Bone marrow (tissue), 2 donors: ENCODE data around the gene ANO4.
"Not testable (repeated sequence)": the region's sequence is repeated elsewhere in the genome, so short reads cannot be mapped to it uniquely, and the experiment has no call there.

Experiments used
- DNase-seq, 2 donors: peaks; one replicate each; lab custom pipeline; 2025; lab: John Stamatoyannopoulos, UW

The ANO4 gene

GRCh38 chr12:101045486-101046464 is 251.2 kb downstream of the ANO4 start:
- DNase-seq: no peak

GRCh38 chr12:101047652-101048051 is 253.1 kb downstream of the ANO4 start:
- DNase-seq: no peak

- DNase-seq: no peak
Measured at GRCh38 chr12:101050631-101051030, 256.1 kb downstream of the ANO4 start.

GRCh38 chr12:101051151-101051550 is 256.6 kb downstream of the ANO4 start:
- DNase-seq: no peak

GRCh38 chr12:101051901-101052550 is 257.4 kb downstream of the ANO4 start:
- DNase-seq: no peak

GRCh38 chr12:101053203-101053602 is 258.6 kb downstream of the ANO4 start:
- no peak for DNase-seq

- no peak for DNase-seq
Measured at GRCh38 chr12:101055940-101056339, 261.4 kb downstream of the ANO4 start.

- not testable (repeated sequence) for DNase-seq
Measured at GRCh38 chr12:101062508-101062907, 267.9 kb downstream of the ANO4 start.

- DNase-seq: no peak
Measured at GRCh38 chr12:101064721-101065120, 270.1 kb downstream of the ANO4 start.

GRCh38 chr12:101066489-101066888 is 271.9 kb downstream of the ANO4 start:
- DNase-seq: no peak

- no peak for DNase-seq
Measured at GRCh38 chr12:101068402-101068801, 273.8 kb downstream of the ANO4 start.

- no peak for DNase-seq
Measured at GRCh38 chr12:101068836-101069235, 274.3 kb downstream of the ANO4 start.

- no peak for DNase-seq
Measured at GRCh38 chr12:101074940-101075680, 280.5 kb downstream of the ANO4 start.

- no peak for DNase-seq
Measured at GRCh38 chr12:101076921-101077320, 282.3 kb downstream of the ANO4 start.

GRCh38 chr12:101077791-101078528 is 283.4 kb downstream of the ANO4 start:
- DNase-seq: no peak

- DNase-seq: no peak
Measured at GRCh38 chr12:101078536-101079285, 284.1 kb downstream of the ANO4 start.

- no peak for DNase-seq
Measured at GRCh38 chr12:101082706-101083105, 288.1 kb downstream of the ANO4 start.

- DNase-seq: no peak
Measured at GRCh38 chr12:101086490-101087135, 292.0 kb downstream of the ANO4 start.

- DNase-seq: no peak
Measured at GRCh38 chr12:101087920-101088319, 293.3 kb downstream of the ANO4 start.

- DNase-seq: no peak
Measured at GRCh38 chr12:101089271-101089670, 294.7 kb downstream of the ANO4 start.
